Heart left ventricle (tissue), 16 donors: Measurements from ENCODE around the gene CAMKK2. TPM values are rescaled to one million over a fixed set of nuclear protein-coding genes. Genes with fewer than 3 reads are reported as not detected.

Experiments
- ATAC-seq, 4 donors: fragments of 200-7000 bp; cut with Tn5 transposase; one replicate each; pipeline ENCODE4 v1.9.1; 2020 to 2022; ENCODE audit warnings: moderate library complexity in 4 of 4, mild to moderate bottlenecking in 3 of 4, moderate number of reproducible peaks in 1 of 4
- DNase-seq, 5 donors: peaks; one replicate each; pipeline ENCODE4 v3.0.0-alpha.2; 2020
- H3K27ac ChIP-seq, 12 donors: fragments of 200-600 bp; sonication (generic) in 4 of 12; one replicate each; pipeline versions ENCODE4 v1.5.0 to v1.8.0; 2016 to 2022; ENCODE audit warnings: mild to moderate bottlenecking in 2 of 12
- H3K27me3 ChIP-seq, 9 donors: fragments of 200-600 bp; sonication (generic) in 2 of 9; one replicate each; pipeline versions ENCODE4 v1.5.1 to v1.8.0; 2016 to 2022; ENCODE audit warnings: mild to moderate bottlenecking in 3 of 9
- H3K36me3 ChIP-seq, 9 donors: fragments of 200-600 bp; sonication (generic) in 2 of 9; one replicate each; pipeline versions ENCODE4 v1.5.0 to v1.8.0; 2018 to 2022; ENCODE audit warnings: mild to moderate bottlenecking in 2 of 9
- H3K4me1 ChIP-seq, 12 donors: fragments of 200-600 bp; sonication (generic) in 4 of 12; one replicate each; pipeline versions ENCODE4 v1.5.0 to v1.8.0; 2016 to 2022; ENCODE audit warnings: mild to moderate bottlenecking in 3 of 12
- H3K4me3 ChIP-seq, 12 donors: fragments of 200-600 bp; sonication (generic) in 4 of 12; one replicate each; pipeline versions ENCODE4 v1.5.0 to v1.8.0; 2017 to 2022; ENCODE audit warnings: mild to moderate bottlenecking in 9 of 12, moderate library complexity in 4 of 12
- H3K9me3 ChIP-seq, 12 donors: fragments of 200-600 bp; sonication (generic) in 4 of 12; one replicate each; pipeline versions ENCODE4 v1.5.0 to v1.8.0; 2016 to 2022; ENCODE audit warnings: mild to moderate bottlenecking in 1 of 12
- POLR2A ChIP-seq, 2 donors: fragments of 450-650 bp; IDR thresholded peaks; one replicate each; pipeline ENCODE4 v1.6.1; 2017; ENCODE audit warnings: antibody characterized with exemption in 2 of 2, mild to moderate bottlenecking in 2 of 2, moderate library complexity in 2 of 2
- WGBS, 4 donors: extraction: QIAGEN DNeasy Blood & Tissue Kit in 2 of 4; methylation state at CpG; one replicate each; pipeline versions ENCODE4 v1.1.5 to v1.1.7; 2013 to 2018; 5-methylcytosine and 5-hydroxymethylcytosine counted together
- intact Hi-C, 10 donors: fragments of 100-400 bp; cut with DNase I; formaldehyde crosslinking; loops; one replicate each; pipeline versions ENCODE4 v1.11.1 to v1.14.2; 2022
- polyA plus RNA-seq, 2 donors: library from polyadenylated mRNA; stranded (reverse); fragments of 200-250 nt; gene quantifications; one replicate each; pipeline ENCODE4 v1.2.3, GENCODE V29; 2013
- total RNA-seq, 9 donors: library from RNA; depleted of rRNA in 2 of 9; stranded (reverse); fragments of >200 nt in 2 of 9; fragmentation: NEBNext Ultra II Directional in 3 of 9; extraction: Animal tissue kit (Norgen Biotek cat#: 25700) in 3 of 9; gene quantifications; one replicate each; pipeline versions ENCODE4 v1.1.0 to v1.2.4, GENCODE V29; 2016 to 2023
- TF ChIP-seq, protein P1 (sequence below), 12 donors: fragments of 200-600 bp; sonication (generic) in 4 of 12; IDR thresholded peaks; one replicate each; pipeline versions ENCODE4 v1.5.0 to v1.8.0; 2018 to 2022; ENCODE audit warnings: antibody characterized with exemption in 12 of 12, mild to moderate bottlenecking in 5 of 12
- donor health status: ischemic (EF 13 %, LVEDD 7.1; RV severe dilation, severe dysfunction).
- donor health status: healthy with polysubstance abuse.
- donor health status: DM: no; HTN: yes; CAD: no.
- donor health status: DM: no; HTN: no; CAD: no.
- donor health status: ischemic (EF 25% LVEDD 6.9; RV normal size, moderate dysfunction).
- donor health status: ischemic (EF 25% LVEDD 5.7; RV mildly dilated, moderate dysfunction).
- donor health status: healthy.
- donor health status: DM: yes; HTN: yes; CAD: no.
- donor health status: ischemic (EF 35%, LVEDD 5.7; RV mildly dilated, moderate dysfunction).
- donor health status: nonischemic (EF 11% LVEDD 7.7; RV severe dilation, severe dysfunction).
- donor health status: DM: yes; HTN: yes; CAD: no.
- donor health status: PGD.
- donor health status: ischemic (EF 29% LVEDD 5.4; RV normal size, mild dysfunction).
- donor health status: nonischemic (EF 23%, LVEDD 6.1; RV moderate dilation, normal function).

Gene CAMKK2
- total and polyA plus RNA-seq, 11 donors = 7.4 to 28.2 (median 16.0) TPM

DNA sequence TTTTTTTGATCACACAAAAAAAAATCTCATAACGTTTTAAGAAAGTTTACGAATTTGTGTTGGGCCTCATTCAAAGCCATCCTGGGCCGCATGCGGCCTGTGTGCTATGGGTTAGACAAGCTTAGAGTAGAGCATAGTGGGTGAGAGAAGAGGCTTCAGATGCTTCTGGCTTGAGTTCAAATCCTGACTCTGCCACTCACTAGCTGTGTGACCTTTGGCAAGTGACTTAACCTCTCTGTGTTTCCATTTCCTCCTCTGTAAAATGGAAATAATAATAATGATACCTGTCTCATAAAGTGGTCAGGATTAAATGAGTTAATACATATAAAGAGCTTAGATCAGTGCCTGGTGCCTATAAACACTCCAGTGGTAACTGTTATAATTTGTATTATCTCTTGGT lies 80.4 kb downstream of the CAMKK2 start:
- Histone ChIP-seq H3K4me1 (peaks cover 0 to 48% (median 8%) of the 10 kb centered on the region in 12 donors), H3K36me3 (peaks cover 0 to 32% (median 13%) of the 10 kb centered on the region in 9 donors), H3K27me3 (no peaks in the 10 kb centered on the region), H3K27ac (no peak overlapping the region), H3K4me3 (no peak overlapping the region), H3K9me3 (no peaks in the 10 kb centered on the region)
- no peak for ATAC-seq
- intact Hi-C loops = loop anchor here in 1 of 10 donors (10.0 kb wide), 1 partner anchor 91 kb away; no protein-coding TSS in a partner anchor
- no peak for DNase-seq
- 93 to 97% (median 96%) methylated on average over 4 of the region's 4 CpGs for WGBS, 4 donors
- TF ChIP-seq, protein P1, sequence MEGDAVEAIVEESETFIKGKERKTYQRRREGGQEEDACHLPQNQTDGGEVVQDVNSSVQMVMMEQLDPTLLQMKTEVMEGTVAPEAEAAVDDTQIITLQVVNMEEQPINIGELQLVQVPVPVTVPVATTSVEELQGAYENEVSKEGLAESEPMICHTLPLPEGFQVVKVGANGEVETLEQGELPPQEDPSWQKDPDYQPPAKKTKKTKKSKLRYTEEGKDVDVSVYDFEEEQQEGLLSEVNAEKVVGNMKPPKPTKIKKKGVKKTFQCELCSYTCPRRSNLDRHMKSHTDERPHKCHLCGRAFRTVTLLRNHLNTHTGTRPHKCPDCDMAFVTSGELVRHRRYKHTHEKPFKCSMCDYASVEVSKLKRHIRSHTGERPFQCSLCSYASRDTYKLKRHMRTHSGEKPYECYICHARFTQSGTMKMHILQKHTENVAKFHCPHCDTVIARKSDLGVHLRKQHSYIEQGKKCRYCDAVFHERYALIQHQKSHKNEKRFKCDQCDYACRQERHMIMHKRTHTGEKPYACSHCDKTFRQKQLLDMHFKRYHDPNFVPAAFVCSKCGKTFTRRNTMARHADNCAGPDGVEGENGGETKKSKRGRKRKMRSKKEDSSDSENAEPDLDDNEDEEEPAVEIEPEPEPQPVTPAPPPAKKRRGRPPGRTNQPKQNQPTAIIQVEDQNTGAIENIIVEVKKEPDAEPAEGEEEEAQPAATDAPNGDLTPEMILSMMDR (IDR thresholded peaks at IDR 0.05) = no peak
- TF ChIP-seq POLR2A (IDR thresholded peaks at IDR 0.05) = no peak

DNA sequence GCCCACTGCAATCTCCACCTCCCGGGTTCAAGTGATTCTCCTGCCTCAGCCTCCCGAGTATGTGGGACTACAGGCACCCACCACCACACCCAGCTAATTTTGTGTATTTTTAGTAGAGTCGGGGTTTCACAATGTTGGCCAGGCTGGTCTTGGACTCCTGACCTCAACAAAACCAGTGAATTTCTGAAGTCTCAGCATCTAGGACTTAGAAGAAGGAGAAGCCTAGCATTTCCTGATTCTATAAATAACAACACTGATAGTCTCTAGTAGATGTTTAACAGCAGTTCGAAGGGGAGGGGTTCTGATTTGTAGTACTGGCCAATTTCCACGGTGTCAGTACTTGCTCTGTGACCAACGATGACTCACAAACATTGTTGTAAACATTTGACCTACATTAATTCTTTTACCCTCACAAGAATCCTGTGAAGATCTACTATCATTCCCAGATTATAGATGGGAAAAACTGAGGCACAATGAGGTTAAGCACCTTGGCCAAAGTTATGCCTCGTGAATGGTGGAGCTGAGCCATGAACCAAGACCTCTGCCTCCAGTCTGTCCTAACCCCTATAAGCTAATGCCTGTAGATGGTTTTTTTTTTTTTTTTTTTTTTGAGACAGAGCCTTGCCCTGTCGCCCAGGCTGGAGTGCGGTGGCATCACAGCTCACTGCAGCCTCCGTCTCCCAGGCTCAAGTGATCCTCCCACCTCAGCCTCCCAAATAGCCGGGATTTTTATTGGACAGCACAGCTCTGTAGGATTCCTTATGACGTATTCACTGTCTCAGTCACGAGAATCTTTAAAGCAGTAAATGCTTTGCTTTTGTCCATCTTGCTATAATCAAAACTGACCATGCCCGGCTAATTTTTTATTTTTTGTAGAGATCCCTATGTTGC lies 81.4 kb downstream of the CAMKK2 start:
- ATAC-seq (peak; percentile 3 to 65 (median 48)), DNase-seq (no peak)
- WGBS, 4 donors = 62 to 67% (median 65%) methylated on average over 14 of the region's 14 CpGs
- peak overlapping the region in 9 of 12 donors; percentile 7 to 77 (median 48) for H3K27ac ChIP-seq
- H3K36me3 ChIP-seq = peaks cover 0 to 30% (median 13%) of the 10 kb centered on the region in 9 donors
- TF ChIP-seq POLR2A (IDR thresholded peaks at IDR 0.05) = no peak
- TF ChIP-seq, protein P1 (IDR thresholded peaks at IDR 0.05) = no peak
- intact Hi-C loops = loop anchor here in 1 of 10 donors (10.0 kb wide), 1 partner anchor 90 kb away; no protein-coding TSS in a partner anchor
- peak overlapping the region in 1 of 12 donors; percentile 22 for H3K4me3 ChIP-seq
- H3K4me1 ChIP-seq = peaks cover 0 to 53% (median 11%) of the 10 kb centered on the region in 12 donors
- no peaks in the 10 kb centered on the region for H3K27me3 ChIP-seq
- H3K9me3 ChIP-seq = no peaks in the 10 kb centered on the region

DNA sequence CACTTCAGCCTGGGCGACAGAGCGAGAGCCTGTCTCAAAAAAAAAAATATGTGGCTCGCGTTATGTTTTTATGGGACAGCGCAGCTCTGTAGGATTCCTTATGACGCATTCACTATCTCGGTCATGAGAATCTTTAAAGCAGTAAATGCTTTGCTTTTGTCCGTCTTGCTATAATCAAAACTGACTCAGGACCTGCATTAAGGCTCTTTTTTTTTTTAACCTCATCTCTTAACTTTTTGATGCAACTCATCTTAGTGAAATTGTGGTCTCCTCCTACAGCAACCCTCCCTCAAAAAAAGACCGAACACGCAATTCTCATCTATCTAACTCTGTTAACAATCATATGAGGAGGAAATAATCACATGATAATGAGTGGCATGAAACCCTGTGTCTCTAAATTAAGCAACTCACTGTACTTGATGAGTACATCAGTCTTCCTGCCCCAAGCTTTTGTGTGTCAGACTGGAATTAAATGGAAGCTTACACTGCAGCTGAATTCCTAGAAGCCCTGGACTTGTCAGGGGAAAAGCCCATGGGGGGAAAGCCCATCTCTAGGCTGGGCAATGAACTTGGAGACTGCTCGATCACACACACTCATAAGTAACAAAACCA lies 82.2 kb downstream of the CAMKK2 start:
- no peaks in the 10 kb centered on the region for H3K9me3 ChIP-seq
- ATAC-seq (no peak), DNase-seq (no peak)
- peak overlapping the region in 9 of 12 donors; percentile 7 to 77 (median 48) for H3K27ac ChIP-seq
- peaks cover 0 to 57% (median 11%) of the 10 kb centered on the region in 12 donors for H3K4me1 ChIP-seq
- 68 to 83% (median 79%) methylated on average over 11 of the region's 11 CpGs for WGBS, 4 donors
- no peaks in the 10 kb centered on the region for H3K27me3 ChIP-seq
- TF ChIP-seq, protein P1 (IDR thresholded peaks at IDR 0.05) = no peak
- TF ChIP-seq POLR2A (IDR thresholded peaks at IDR 0.05) = no peak
- H3K36me3 ChIP-seq = peaks cover 0 to 26% (median 13%) of the 10 kb centered on the region in 9 donors
- H3K4me3 ChIP-seq = peak overlapping the region in 1 of 12 donors; percentile 22
- intact Hi-C loops = loop anchor here in 1 of 10 donors (10.0 kb wide), 1 partner anchor 89 kb away; no protein-coding TSS in a partner anchor

DNA sequence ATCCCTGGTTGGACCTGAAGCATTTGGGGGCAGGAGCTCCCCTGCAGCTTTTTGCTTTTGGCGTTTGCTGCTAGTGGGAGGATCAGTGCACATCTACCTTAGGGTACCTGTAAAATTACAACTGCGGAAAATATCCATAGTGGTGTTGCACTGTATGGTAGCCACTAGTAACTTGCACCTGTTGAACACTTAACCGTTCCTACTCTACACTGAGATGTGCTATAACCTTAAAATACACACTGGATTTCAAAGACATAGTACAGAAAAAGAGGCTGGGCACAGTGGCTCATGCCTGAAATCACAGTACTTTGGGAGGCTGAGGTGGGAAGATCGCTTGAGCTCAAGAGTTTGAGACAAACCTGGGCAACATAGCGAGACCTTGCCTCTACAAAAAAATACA lies 83.6 kb downstream of the CAMKK2 start:
- peak in 1 of 5 donors; percentile 3 for DNase-seq
- H3K4me3 ChIP-seq = no peak overlapping the region
- TF ChIP-seq POLR2A (IDR thresholded peaks at IDR 0.05) = no peak
- TF ChIP-seq, protein P1 (IDR thresholded peaks at IDR 0.05) = no peak
- H3K4me1 ChIP-seq = peaks cover 0 to 61% (median 11%) of the 10 kb centered on the region in 12 donors
- no peaks in the 10 kb centered on the region for H3K9me3 ChIP-seq
- 94 to 98% (median 94%) methylated on average over 4 to 5 of the region's 5 CpGs for WGBS, 4 donors
- intact Hi-C loops = loop anchor here in 1 of 10 donors (10.0 kb wide), 1 partner anchor 88 kb away; no protein-coding TSS in a partner anchor
- H3K27me3 ChIP-seq = no peaks in the 10 kb centered on the region
- no peak overlapping the region for H3K27ac ChIP-seq
- no peak for ATAC-seq
- peaks cover 0 to 13% (median 11%) of the 10 kb centered on the region in 9 donors for H3K36me3 ChIP-seq
